CD4-positive, alpha-beta T cell treated with Interleukin-10 for 1 hour (primary cell): ENCODE measurements around the gene EIF2S2.
A peak's percentile ranks its signal among the peaks of the same experiment; 100 is the strongest.
"Not testable (repeated sequence)": the region's sequence is repeated elsewhere in the genome, so short reads cannot be mapped to it uniquely, and the experiment has no call there.

ENCODE experiments used
- DNase-seq: peaks from one replicate; pipeline ENCODE4 v3.0.0-alpha.2; 2020

Gene EIF2S2

GRCh38 chr20:34111702-34112599 is at the start of gene EIF2S2:
Gene EIF2S2, minus strand, starts transcription at chr20:34112243. Its CDS starts 133 bp downstream, at chr20:34112110.
- DNase-seq = peak; percentile 97

GRCh38 chr20:34157697-34158096 is 45.7 kb upstream of the EIF2S2 start:
- DNase-seq = not testable (repeated sequence)

GRCh38 chr20:34155836-34156235 is 43.8 kb upstream of the EIF2S2 start:
- DNase-seq = no peak

GRCh38 chr20:34153169-34153568 is 41.1 kb upstream of the EIF2S2 start:
- DNase-seq = not testable (repeated sequence)

GRCh38 chr20:34152073-34152472 is 40.0 kb upstream of the EIF2S2 start:
- DNase-seq = not testable (repeated sequence)

GRCh38 chr20:34150306-34151000 is 38.4 kb upstream of the EIF2S2 start:
- no peak for DNase-seq

- DNase-seq = no peak
These were observed 33.3 kb upstream of the EIF2S2 start for GRCh38 chr20:34145280-34145819.

- no peak for DNase-seq
These were observed 31.9 kb upstream of the EIF2S2 start for GRCh38 chr20:34143951-34144350.

GRCh38 chr20:34142121-34142520 is 30.1 kb upstream of the EIF2S2 start:
- DNase-seq = no peak

- DNase-seq = no peak
These were observed 29.2 kb upstream of the EIF2S2 start for GRCh38 chr20:34141293-34141692.

GRCh38 chr20:34135525-34136275 is 23.7 kb upstream of the EIF2S2 start:
- not testable (repeated sequence) for DNase-seq

- DNase-seq = not testable (repeated sequence)
These were observed 21.4 kb upstream of the EIF2S2 start for GRCh38 chr20:34133365-34133860.

- DNase-seq = not testable (repeated sequence)
These were observed 20.9 kb upstream of the EIF2S2 start for GRCh38 chr20:34132943-34133342.

GRCh38 chr20:34132491-34132890 is 20.4 kb upstream of the EIF2S2 start:
- DNase-seq = not testable (repeated sequence)

GRCh38 chr20:34131491-34131890 is 19.4 kb upstream of the EIF2S2 start:
- DNase-seq = no peak

- peak; percentile 81 for DNase-seq
These were observed 17.6 kb upstream of the EIF2S2 start for GRCh38 chr20:34129518-34130162.

- no peak for DNase-seq
These were observed 15.7 kb upstream of the EIF2S2 start for GRCh38 chr20:34127792-34128191.

GRCh38 chr20:34124469-34125249 is 12.6 kb upstream of the EIF2S2 start:
- no peak for DNase-seq

GRCh38 chr20:34123309-34123708 is 11.3 kb upstream of the EIF2S2 start:
- no peak for DNase-seq

- no peak for DNase-seq
These were observed 10.4 kb upstream of the EIF2S2 start for GRCh38 chr20:34122274-34122980.

- no peak for DNase-seq
These were observed 8.2 kb upstream of the EIF2S2 start for GRCh38 chr20:34120213-34120612.
